K562 (cell line): ENCODE results near the gene ELP5. TPM values are rescaled to one million over a fixed set of nuclear protein-coding genes. Genes with fewer than 3 reads are reported as not detected.

ENCODE experiments used
- ADNP ChIP-seq: fragments of 200-800 bp; sonication (Bioruptor generic); IDR thresholded peaks from 2 replicates; pipeline ENCODE4 v1.6.1; 2016; ENCODE audit warnings: missing genetic modification characterization, missing compliant biosample characterization
- ARNT ChIP-seq, 2 experiments: fragments of 450-650 bp; IDR thresholded peaks; 2 replicates each; pipeline ENCODE4 v1.6.1; 2016; ENCODE audit warnings: mild to moderate bottlenecking in 1 of 2
- BACH1 ChIP-seq: fragments of 200-800 bp; sonication (Bioruptor generic); IDR thresholded peaks from 2 replicates; pipeline ENCODE4 v1.6.1; 2016; ENCODE audit warnings: missing genetic modification characterization, missing compliant biosample characterization
- ELF4 ChIP-seq: fragments of 450-650 bp; formaldehyde crosslinking; IDR thresholded peaks from 2 replicates; pipeline ENCODE4 v1.4.0; 2022; ENCODE audit warnings: missing genetic modification characterization
- HCFC1 ChIP-seq: IDR thresholded peaks from 2 replicates; pipeline ENCODE4 v1.6.1; 2012; ENCODE audit warnings: low read depth, low read length, improper control_type of control experiment
- ILF3 ChIP-seq: fragments of 450-650 bp; IDR thresholded peaks from 2 replicates; pipeline ENCODE4 v1.6.1; 2018; ENCODE audit warnings: antibody characterized with exemption, mild to moderate bottlenecking, moderate library complexity, borderline replicate concordance
- JUN ChIP-seq, 2 experiments: sonication (generic) in 1 of 2; formaldehyde crosslinking in 1 of 2; IDR thresholded peaks; 2 replicates each; pipeline versions ENCODE4 v1.6.1 to v1.8.0; 2012 to 2022; ENCODE audit warnings: borderline replicate concordance in 2 of 2, mild to moderate bottlenecking in 2 of 2, improper control_type of control experiment in 1 of 2, low read depth in 1 of 2, low read length in 1 of 2, missing genetic modification reagents in 1 of 2
- LEF1 ChIP-seq: fragments of 450-650 bp; IDR thresholded peaks from 2 replicates; pipeline ENCODE4 v1.6.1; 2016; ENCODE audit warnings: mild to moderate bottlenecking
- MYBL2 ChIP-seq, 2 experiments: fragments of 450-650 bp in 1 of 2; sonication (generic) in 1 of 2; formaldehyde crosslinking in 1 of 2; IDR thresholded peaks; 2 replicates each; pipeline versions ENCODE4 v1.6.1 to v1.8.1; 2017 to 2022; ENCODE audit warnings: borderline replicate concordance in 1 of 2, inconsistent platforms in 1 of 2, low read depth in 1 of 2, mild to moderate bottlenecking in 1 of 2, missing genetic modification reagents in 1 of 2, moderate library complexity in 1 of 2
- POLR3G ChIP-seq: IDR thresholded peaks from 2 replicates; pipeline ENCODE4 v1.6.1; 2011; ENCODE audit not compliant: insufficient read length, insufficient replicate concordance; ENCODE audit errors: extremely low read depth
- STAT5A ChIP-seq: IDR thresholded peaks from 2 replicates; pipeline ENCODE4 v1.6.1; 2012; ENCODE audit warnings: low read length, inconsistent platforms, borderline replicate concordance
- ZFP1 ChIP-seq: fragments of 450-650 bp; formaldehyde crosslinking; IDR thresholded peaks from 2 replicates; pipeline ENCODE4 v1.4.0; 2020; ENCODE audit warnings: mild to moderate bottlenecking, mixed read lengths
- ZNF224 ChIP-seq: sonication (generic); formaldehyde crosslinking; IDR thresholded peaks from 2 replicates; pipeline ENCODE4 v1.8.0; 2022; ENCODE audit warnings: mild to moderate bottlenecking, missing genetic modification reagents
- ZNF316 ChIP-seq: fragments of 450-650 bp; IDR thresholded peaks from 2 replicates; pipeline ENCODE4 v1.6.1; 2016
- ZNF696 ChIP-seq: fragments of 250-450 bp; sonication (Bioruptor Pico); conservative IDR thresholded peaks from 2 replicates; pipeline ENCODE4 v1.4.0; 2020; ENCODE audit warnings: mild to moderate bottlenecking, moderate library complexity
- polyA plus RNA-seq, 8 experiments: library from polyadenylated mRNA; depleted of rRNA in 4 of 8; stranded (reverse) in 5 of 8; unstranded in 3 of 8; fragments of >200 nt; fragmentation: Nextera tagmentation in 2 of 8; fragmentation: Illumina TruSeq in 1 of 8; extraction: Ambion mirVana in 2 of 8; extraction: Trizol in 1 of 8; gene quantifications; 2 replicates each; pipeline versions ENCODE4 v1.2.1 to v1.2.3, GENCODE V29; 2011 to 2014; ENCODE audit warnings: inconsistent platforms in 1 of 8, missing spikeins in 1 of 8
- total RNA-seq, 7 experiments: library from RNA; depleted of rRNA in 6 of 7; stranded (reverse); fragments of >200 nt in 6 of 7; fragmentation: Illumina TruSeq in 2 of 7; extraction: Trizol in 2 of 7; gene quantifications; 2 replicates each; pipeline versions ENCODE4 v1.2.1 to v1.2.3, GENCODE V29; 2011 to 2021; ENCODE audit warnings: low replicate concordance in 1 of 7
- TF ChIP-seq, protein P1 (sequence below): fragments of 200-400 bp; formaldehyde crosslinking; IDR thresholded peaks from 2 replicates; pipeline ENCODE4 v1.6.1; 2017; ENCODE audit warnings: mild to moderate bottlenecking, low read depth, low read length, moderate library complexity
- TF ChIP-seq, protein P2 (sequence below), 3 experiments: fragments of 200-800 bp in 1 of 3; sonication (Bioruptor generic) in 1 of 3; sonication (generic) in 1 of 3; formaldehyde crosslinking in 1 of 3; IDR thresholded peaks; 2 replicates each; pipeline versions ENCODE4 v1.6.1 to v1.8.0; 2016 to 2022; ENCODE audit warnings: mild to moderate bottlenecking in 2 of 3, missing compliant biosample characterization in 2 of 3, missing genetic modification characterization in 2 of 3, missing genetic modification reagents in 1 of 3
- TF ChIP-seq, protein P3 (sequence below): sonication (generic); formaldehyde crosslinking; IDR thresholded peaks from 2 replicates; pipeline ENCODE4 v1.4.0; 2020; ENCODE audit warnings: mild to moderate bottlenecking, missing genetic modification reagents

ELP5 gene
- total and polyA plus RNA-seq, 9 of the 15 experiments (the other 6 are each of a cell fraction or from before 2014, with no cell fraction given), result 25.7 to 77.9 (median 52.9) TPM

DNA sequence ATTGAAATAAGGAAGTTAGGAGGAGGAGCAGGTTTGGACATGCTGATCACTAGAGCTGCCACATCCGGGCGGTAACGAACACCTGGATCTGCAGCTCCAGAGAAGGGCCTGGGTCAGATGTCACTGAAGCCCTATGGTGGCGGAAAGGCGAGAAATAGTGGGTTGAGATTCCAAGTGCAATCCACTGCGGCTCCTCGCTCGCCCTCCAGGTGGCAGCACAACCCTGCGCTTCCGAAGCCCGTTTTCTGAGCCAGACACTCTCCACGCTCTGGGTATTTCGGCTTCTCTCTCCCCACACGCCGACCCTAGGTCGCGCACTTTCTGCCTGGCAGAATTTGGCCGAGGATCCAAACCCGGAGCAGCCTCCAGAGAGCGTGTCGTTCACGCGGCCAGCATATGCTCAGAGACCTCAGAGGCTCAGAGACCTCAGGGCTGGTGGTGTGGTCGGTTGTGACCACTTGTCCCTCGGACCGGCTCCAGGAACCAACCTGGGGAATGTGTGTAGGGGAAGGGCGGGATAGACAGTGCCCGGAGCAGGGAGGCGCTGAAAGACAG is 28.6 kb downstream of the ELP5 start (continued):
- TF ChIP-seq, protein P1, sequence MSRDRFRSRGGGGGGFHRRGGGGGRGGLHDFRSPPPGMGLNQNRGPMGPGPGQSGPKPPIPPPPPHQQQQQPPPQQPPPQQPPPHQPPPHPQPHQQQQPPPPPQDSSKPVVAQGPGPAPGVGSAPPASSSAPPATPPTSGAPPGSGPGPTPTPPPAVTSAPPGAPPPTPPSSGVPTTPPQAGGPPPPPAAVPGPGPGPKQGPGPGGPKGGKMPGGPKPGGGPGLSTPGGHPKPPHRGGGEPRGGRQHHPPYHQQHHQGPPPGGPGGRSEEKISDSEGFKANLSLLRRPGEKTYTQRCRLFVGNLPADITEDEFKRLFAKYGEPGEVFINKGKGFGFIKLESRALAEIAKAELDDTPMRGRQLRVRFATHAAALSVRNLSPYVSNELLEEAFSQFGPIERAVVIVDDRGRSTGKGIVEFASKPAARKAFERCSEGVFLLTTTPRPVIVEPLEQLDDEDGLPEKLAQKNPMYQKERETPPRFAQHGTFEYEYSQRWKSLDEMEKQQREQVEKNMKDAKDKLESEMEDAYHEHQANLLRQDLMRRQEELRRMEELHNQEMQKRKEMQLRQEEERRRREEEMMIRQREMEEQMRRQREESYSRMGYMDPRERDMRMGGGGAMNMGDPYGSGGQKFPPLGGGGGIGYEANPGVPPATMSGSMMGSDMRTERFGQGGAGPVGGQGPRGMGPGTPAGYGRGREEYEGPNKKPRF, result no peak
- no peak for TF ChIP-seq POLR3G
- TF ChIP-seq LEF1, result no peak
- TF ChIP-seq STAT5A, result no peak
- TF ChIP-seq, protein P2, sequence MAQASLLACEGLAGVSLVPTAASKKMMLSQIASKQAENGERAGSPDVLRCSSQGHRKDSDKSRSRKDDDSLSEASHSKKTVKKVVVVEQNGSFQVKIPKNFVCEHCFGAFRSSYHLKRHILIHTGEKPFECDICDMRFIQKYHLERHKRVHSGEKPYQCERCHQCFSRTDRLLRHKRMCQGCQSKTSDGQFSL (CRISPR knock-in tag; IDR thresholded peaks at IDR 0.05), result 0 out of 2 replicates have a peak, but pooled peaks have one; percentile 60
- TF ChIP-seq, protein P2 (tag; IDR thresholded peaks at IDR 0.05), result no peak
- TF ChIP-seq ADNP (tag), result no peak
- no peak for TF ChIP-seq ILF3
- TF ChIP-seq ZNF316, result no peak
- no peak for TF ChIP-seq ZFP1 (CRISPR knock-in tag)
- TF ChIP-seq, protein P3, sequence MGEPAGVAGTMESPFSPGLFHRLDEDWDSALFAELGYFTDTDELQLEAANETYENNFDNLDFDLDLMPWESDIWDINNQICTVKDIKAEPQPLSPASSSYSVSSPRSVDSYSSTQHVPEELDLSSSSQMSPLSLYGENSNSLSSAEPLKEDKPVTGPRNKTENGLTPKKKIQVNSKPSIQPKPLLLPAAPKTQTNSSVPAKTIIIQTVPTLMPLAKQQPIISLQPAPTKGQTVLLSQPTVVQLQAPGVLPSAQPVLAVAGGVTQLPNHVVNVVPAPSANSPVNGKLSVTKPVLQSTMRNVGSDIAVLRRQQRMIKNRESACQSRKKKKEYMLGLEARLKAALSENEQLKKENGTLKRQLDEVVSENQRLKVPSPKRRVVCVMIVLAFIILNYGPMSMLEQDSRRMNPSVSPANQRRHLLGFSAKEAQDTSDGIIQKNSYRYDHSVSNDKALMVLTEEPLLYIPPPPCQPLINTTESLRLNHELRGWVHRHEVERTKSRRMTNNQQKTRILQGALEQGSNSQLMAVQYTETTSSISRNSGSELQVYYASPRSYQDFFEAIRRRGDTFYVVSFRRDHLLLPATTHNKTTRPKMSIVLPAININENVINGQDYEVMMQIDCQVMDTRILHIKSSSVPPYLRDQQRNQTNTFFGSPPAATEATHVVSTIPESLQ (CRISPR knock-in tag), result no peak
- TF ChIP-seq MYBL2 (IDR thresholded peaks at IDR 0.05; ENCODE audit: low read depth), result no peak
- TF ChIP-seq MYBL2 (CRISPR knock-in tag; IDR thresholded peaks at IDR 0.05; ENCODE audit: borderline replicate concordance), result no peak
- TF ChIP-seq HCFC1, result no peak
- TF ChIP-seq JUN (IDR thresholded peaks at IDR 0.05; ENCODE audit: borderline replicate concordance, low read depth, low read length), result no peak
- TF ChIP-seq JUN (CRISPR knock-in tag; IDR thresholded peaks at IDR 0.05; ENCODE audit: borderline replicate concordance), result peak; percentile 70
- no peak for TF ChIP-seq ELF4
- TF ChIP-seq ZNF696 (CRISPR knock-in tag), result no peak
- TF ChIP-seq ZNF224 (CRISPR knock-in tag), result no peak
- TF ChIP-seq ARNT (IDR thresholded peaks at IDR 0.05), result no peak
- no peak for TF ChIP-seq BACH1
